B cell (primary cell): ENCODE data around the gene TMC8. TPM values are rescaled to one million over a fixed set of nuclear protein-coding genes. Genes with fewer than 3 reads are reported as not detected.

Experiments
- ATAC-seq: fragments of 200-7000 bp; cut with Tn5 transposase; one replicate; pipeline ENCODE4 v1.10.0; 2021; ENCODE audit warnings: low read depth, mild to moderate bottlenecking, moderate number of reproducible peaks, moderate library complexity
- CTCF ChIA-PET: fragments of 350-600 bp; sonication (Branson Sonifier 250); formaldehyde crosslinking; loops from one replicate; lab custom pipeline; 2021; ENCODE audit warnings: antibody characterized with exemption, inconsistent platforms; lab: Charles Lee
- POLR2A ChIA-PET: fragments of 350-600 bp; sonication (Branson Sonifier 250); formaldehyde crosslinking; loops from one replicate; lab custom pipeline; 2021; ENCODE audit warnings: antibody characterized with exemption; lab: Charles Lee
- DNase-seq: peaks from one replicate; pipeline ENCODE4 v3.0.0; 2013
- H2AFZ ChIP-seq: 2 replicates; pipeline ENCODE4 v1.6.1; 2012; ENCODE audit warnings: mild to moderate bottlenecking, low read depth, low read length; ENCODE audit not compliant: insufficient read depth, poor library complexity, severe bottlenecking
- H3K27ac ChIP-seq, 2 donors: 1 replicate in 1 of 2; 2 replicates in 1 of 2; pipeline ENCODE4 v1.5.1; 2012 to 2013; ENCODE audit warnings: low read length in 2 of 2, mild to moderate bottlenecking in 2 of 2, moderate library complexity in 1 of 2
- H3K27me3 ChIP-seq, 4 experiments: fragments of 200-600 bp in 1 of 4; sonication (generic) in 1 of 4; replicated peaks in 1 of 4; 1 replicate in 2 of 4; 2 replicates in 2 of 4; pipeline versions ENCODE4 v1.6.1 to v1.7.0; 2013 to 2016; ENCODE audit warnings: low read length in 3 of 4, mild to moderate bottlenecking in 2 of 4, mixed read lengths in 1 of 4, moderate library complexity in 1 of 4; ENCODE audit not compliant: insufficient read depth in 4 of 4, control insufficient read depth in 3 of 4; ENCODE audit errors: control extremely low read depth in 1 of 4
- H3K36me3 ChIP-seq, 2 experiments: replicated peaks in 1 of 2; 1 replicate in 1 of 2; 2 replicates in 1 of 2; pipeline versions ENCODE4 v1.6.1 to v1.7.1; 2013; ENCODE audit warnings: low read length in 1 of 2; ENCODE audit not compliant: insufficient read depth in 2 of 2, control insufficient read depth in 1 of 2; ENCODE audit errors: control extremely low read depth in 1 of 2, extremely low read depth in 1 of 2
- H3K4me1 ChIP-seq, 2 donors: fragments of 200-600 bp in 1 of 2; sonication (generic) in 1 of 2; 1 replicate in 1 of 2; 2 replicates in 1 of 2; pipeline versions ENCODE4 v1.5.1 to v1.6.1; 2013 to 2017; ENCODE audit warnings: low read length in 2 of 2; ENCODE audit not compliant: control insufficient read depth in 2 of 2, insufficient read depth in 2 of 2
- H3K4me2 ChIP-seq: replicated peaks from 2 replicates; pipeline ENCODE3; 2012; ENCODE audit warnings: mild to moderate bottlenecking, low read depth, low read length; ENCODE audit not compliant: poor library complexity, severe bottlenecking
- H3K4me3 ChIP-seq, 5 experiments: fragments of 200-600 bp in 1 of 5; sonication (generic) in 1 of 5; 1 replicate in 3 of 5; 2 replicates in 2 of 5; pipeline versions ENCODE4 v1.5.1 to v1.7.0; 2011 to 2016; ENCODE audit warnings: low read length in 4 of 5, mild to moderate bottlenecking in 4 of 5, low read depth in 2 of 5, control low read depth in 1 of 5, moderate library complexity in 1 of 5; ENCODE audit not compliant: insufficient read depth in 1 of 5; ENCODE audit errors: control extremely low read depth in 1 of 5, extremely low read depth in 1 of 5
- H3K79me2 ChIP-seq: fragments of 200-600 bp; sonication (generic); one replicate; pipeline ENCODE4 v1.6.0; 2016; ENCODE audit warnings: low read length; ENCODE audit not compliant: control insufficient read depth, insufficient read depth
- H3K9ac ChIP-seq: fragments of 200-600 bp; sonication (generic); 2 replicates; pipeline ENCODE4 v1.6.1; 2017; ENCODE audit warnings: mild to moderate bottlenecking, low read length, moderate library complexity
- H3K9me3 ChIP-seq, 3 donors: one replicate each; pipeline versions ENCODE4 v1.6.1 to v1.7.1; 2013; ENCODE audit warnings: low read length in 2 of 3; ENCODE audit not compliant: control insufficient read depth in 2 of 3, insufficient read depth in 1 of 3; ENCODE audit errors: control extremely low read depth in 1 of 3
- H4K20me1 ChIP-seq: 2 replicates; pipeline ENCODE4 v1.6.0; 2012; ENCODE audit warnings: mild to moderate bottlenecking, low read length; ENCODE audit not compliant: insufficient read depth, control insufficient read depth, poor library complexity, severe bottlenecking
- H3K27ac Mint-ChIP-seq: one replicate; pipeline ENCODE4 v1.8.0; 2021; ENCODE audit warnings: mixed read lengths
- H3K27me3 Mint-ChIP-seq: one replicate; pipeline ENCODE4 v1.8.0; 2021; ENCODE audit warnings: mixed read lengths
- H3K4me1 Mint-ChIP-seq: one replicate; pipeline ENCODE4 v1.8.0; 2021; ENCODE audit warnings: mixed read lengths
- H3K4me3 Mint-ChIP-seq: one replicate; pipeline ENCODE4 v1.8.0; 2021; ENCODE audit warnings: mixed read lengths
- H3K9me3 Mint-ChIP-seq: one replicate; pipeline ENCODE4 v1.8.0; 2022; ENCODE audit warnings: mixed read lengths; ENCODE audit not compliant: insufficient read depth
- CTCF ChIP-seq: fragments of 200-600 bp; IDR thresholded peaks from one replicate; pipeline ENCODE4 v1.8.0; 2022; ENCODE audit warnings: antibody characterized with exemption, mild to moderate bottlenecking
- EZH2 ChIP-seq: IDR thresholded peaks from 2 replicates; pipeline ENCODE4 v1.6.1; 2012; ENCODE audit warnings: borderline replicate concordance, low read depth, mild to moderate bottlenecking, moderate library complexity, low read length; ENCODE audit not compliant: insufficient read depth, poor library complexity, severe bottlenecking
- WGBS: methylation state at CpG from one replicate; pipeline ENCODE4 v1.1.5; 2013; ENCODE audit warnings: missing lambda C conversion rate; ENCODE audit not compliant: insufficient coverage; 5-methylcytosine and 5-hydroxymethylcytosine counted together
- intact Hi-C: fragments of 100-400 bp; cut with micrococcal nuclease; formaldehyde crosslinking; loops from one replicate; pipeline ENCODE4 v1.10.0; 2022
- polyA plus RNA-seq: library from polyadenylated mRNA; depleted of rRNA; stranded (reverse); fragments of >200 nt; gene quantifications from 2 replicates; pipeline ENCODE4 v1.2.3, GENCODE V29; 2012
- total RNA-seq, 2 donors: library from RNA; stranded (reverse); fragments of 120-200 nt in 1 of 2; gene quantifications; 1 replicate in 1 of 2; 2 replicates in 1 of 2; pipeline versions ENCODE4 v1.2.3 to v1.2.4, GENCODE V29; 2013 to 2022

Gene TMC8
- total and polyA plus RNA-seq, 2 donors (not counting 1 experiment from before 2014, with no cell fraction given), result 235 to 352 TPM

- intact Hi-C loops, result no loop called here
These were observed 33.5 kb downstream of the TMC8 start for GRCh38 chr17:78163881-78164747.

More at GRCh38 chr17:78163881-78164747, 33.5 kb downstream of the TMC8 start:
- Mint-ChIP-seq H3K4me3 (no peak overlapping the region), H3K9me3 (no peaks in the 10 kb centered on the region), H3K27ac (peak overlapping the region; percentile 20), H3K27me3 (no peaks in the 10 kb centered on the region), H3K4me1 (peaks cover 30% of the 10 kb centered on the region)
- 67% methylated on average over 20 of the region's 22 CpGs for WGBS
- Histone ChIP-seq H3K4me1 (peaks cover 14 to 31% of the 10 kb centered on the region in 2 donors), H3K36me3 (no peaks in the 10 kb centered on the region), H3K4me3 (no peak overlapping the region), H3K27me3 (no peaks in the 10 kb centered on the region), H4K20me1 (peaks cover 4% of the 10 kb centered on the region), H3K9me3 (no peaks in the 10 kb centered on the region), H3K9ac (no peak overlapping the region), H3K27ac (no peak overlapping the region), H3K79me2 (peaks cover 21% of the 10 kb centered on the region), H3K4me2 (no peak overlapping the region), H2AFZ (no peak overlapping the region)
- TF ChIP-seq CTCF (no peak), EZH2 (no peak)
- CTCF ChIA-PET, result interaction anchor here (0.6 to 3.6 kb wide), 4 partner anchors 12 to 28 kb away, joined by 3 to 17 read pairs (median 4); no protein-coding TSS in a partner anchor
- ATAC-seq (no peak), DNase-seq (no peak)
- POLR2A ChIA-PET, result interaction anchor here (1.0 to 1.6 kb wide), 5 partner anchors 8 to 29 kb away, joined by 3 to 4 read pairs (median 3); no protein-coding TSS in a partner anchor
